ENCODE results near the gene VSTM4. TPM values are rescaled to one million over a fixed set of nuclear protein-coding genes. Genes with fewer than 3 reads are reported as not detected.

VSTM4 gene
- total and polyA plus RNA-seq, 2 of the 4 experiments (the other 2 are of a cell fraction) = 2.4 to 2.9 TPM

- Histone ChIP-seq H3K18ac (ENCODE audit: low read depth, low read length) (no peak overlapping the region), H2BK15ac (ENCODE audit: low read depth, low read length) (no peak overlapping the region), H3K4me1 (ENCODE audit: control insufficient read depth, insufficient read depth, low read length) (peaks cover 6% of the 10 kb centered on the region; the same call in 1 of the 2 replicates), H3K9me3 (ENCODE audit: control insufficient read depth, insufficient read depth, low read length) (no peaks in the 10 kb centered on the region; the same call in 1 of the 2 replicates), H2AFZ (replicated peaks; ENCODE audit: low read length, poor library complexity) (no peak overlapping the region), H4K8ac (ENCODE audit: low read depth in 2 of 2, low read length in 2 of 2) (no peak overlapping the region), H3K56ac (ENCODE audit: extremely low read depth, insufficient read depth, low read length) (no peak overlapping the region), H3K27ac (ENCODE audit: insufficient read depth, low read length) (no peak overlapping the region), H3K9me1 (ENCODE audit: insufficient read depth, low read length) (peaks cover 7% of the 10 kb centered on the region; the same call in 1 of the 2 replicates), H2AK9ac (replicated peaks; ENCODE audit: low read depth, low read length, poor library complexity) (no peak overlapping the region), H3K4me2 (ENCODE audit: low read depth, low read length) (no peak overlapping the region), H3K4me3 (ENCODE audit: insufficient read depth, low read depth, low read length) (no peak overlapping the region), H2BK20ac (ENCODE audit: low read depth, low read length) (no peak overlapping the region), H3K9ac (ENCODE audit: low read depth, low read length) (no peak overlapping the region), H2AK5ac (ENCODE audit: low read depth, low read length) (no peak overlapping the region), H3K4ac (ENCODE audit: low read depth, low read length) (no peak overlapping the region), H2BK5ac (ENCODE audit: low read depth, low read length, poor library complexity, severe bottlenecking) (no peak overlapping the region), H3K14ac (replicated peaks; ENCODE audit: low read depth, low read length) (no peak overlapping the region), H3K23ac (ENCODE audit: low read depth, low read length) (no peak overlapping the region), H4K91ac (ENCODE audit: insufficient read depth, low read depth, low read length) (no peak overlapping the region), H4K5ac (ENCODE audit: low read depth, low read length) (no peak overlapping the region), H4K20me1 (ENCODE audit: insufficient read depth, low read length) (no peaks in the 10 kb centered on the region; the same call in 1 of the 2 replicates), H2BK120ac (ENCODE audit: low read depth, low read length) (no peak overlapping the region), H3K36me3 (ENCODE audit: control insufficient read depth, insufficient read depth, low read length) (peaks cover 10% of the 10 kb centered on the region; the same call in 1 of the 2 replicates), H3K27me3 (ENCODE audit: control insufficient read depth, insufficient read depth, low read length) (no peaks in the 10 kb centered on the region), H3K79me1 (ENCODE audit: low read depth in 1 of 2, low read length in 2 of 2) (no peaks in the 10 kb centered on the region)
- TF ChIP-seq CTCF (conservative IDR thresholded peaks at IDR 0.05; ENCODE audit: low read depth, low read length) (no peak), MAZ (IDR thresholded peaks at IDR 0.05; ENCODE audit: borderline replicate concordance, low read depth, low read length) (no peak), MXI1 (IDR thresholded peaks at IDR 0.05; ENCODE audit: borderline replicate concordance, low read depth, low read length) (no peak), RAD21 (IDR thresholded peaks at IDR 0.05; ENCODE audit: low read length) (no peak), RCOR1 (IDR thresholded peaks at IDR 0.05; ENCODE audit: insufficient replicate concordance, low read length) (no peak), RFX5 (IDR thresholded peaks at IDR 0.05; ENCODE audit: low read depth, low read length) (no peak), MAFK (IDR thresholded peaks at IDR 0.05; ENCODE audit: low read depth, low read length) (no peak)
- no TSS peak for BruUV-seq (replicated peaks)
- DNase-seq (no peak), ATAC-seq (ENCODE audit: low read depth) (no peak)
- in situ Hi-C loops (cut with MboI; ENCODE audit: low sequenced_read_pairs) = no loop called here
- ChIA-PET CTCF (no interaction called here), POLR2A (ENCODE audit: unreplicated experiment) (no interaction called here)
- 53% methylated on average over 2 of the region's 7 CpGs; no CpG with 5 or more reads in 1 of the 2 experiments for WGBS, 2 experiments (ENCODE audit: extremely low coverage in 2 of 2, insufficient read length in 1 of 2)
- dilution Hi-C loops (cut with HindIII; ENCODE audit: low sequenced_read_pairs, unreplicated experiment) = no loop called here
- intact Hi-C loops (cut with micrococcal nuclease) = no loop called here
These were observed 56.7 kb downstream of the VSTM4 start for GRCh38 chr10:49058463-49059255.
